Stomach (tissue), 4 donors: ENCODE measurements around the gene TSPAN17.

Source experiments
- CTCF ChIP-seq, 7 experiments: fragments of 450-650 bp in 4 of 7; fragments of 200-600 bp in 3 of 7; sonication (generic) in 3 of 7; IDR thresholded peaks; one replicate each; pipeline ENCODE4 v1.5.1; 2016 to 2019; ENCODE audit warnings: antibody characterized with exemption in 7 of 7, control low read depth in 2 of 7, mild to moderate bottlenecking in 1 of 7
- EP300 ChIP-seq: sonication (generic); formaldehyde crosslinking; IDR thresholded peaks from one replicate; pipeline ENCODE4 v1.6.1; 2017; ENCODE audit warnings: antibody characterized with exemption
- POLR2A ChIP-seq, 4 donors: fragments of 450-650 bp; IDR thresholded peaks; one replicate each; pipeline ENCODE4 v1.6.1; 2016; ENCODE audit warnings: antibody characterized with exemption in 4 of 4, control low read depth in 2 of 4, mild to moderate bottlenecking in 1 of 4, moderate library complexity in 1 of 4
- POLR2AphosphoS5 ChIP-seq, 3 donors: sonication (generic); formaldehyde crosslinking; IDR thresholded peaks; one replicate each; pipeline ENCODE4 v1.6.1; 2016; ENCODE audit warnings: antibody characterized with exemption in 3 of 3

- no peak for TF ChIP-seq CTCF (IDR thresholded peaks at IDR 0.05)
- no peak for TF ChIP-seq POLR2A (IDR thresholded peaks at IDR 0.05)
- no peak for TF ChIP-seq EP300
- TF ChIP-seq POLR2AphosphoS5 (IDR thresholded peaks at IDR 0.05), result no peak
These were observed 14.4 kb downstream of the TSPAN17 start for GRCh38 chr5:176661676-176662075.
